Measurements from ENCODE around the gene LCNL1.

The LCNL1 gene

DNA sequence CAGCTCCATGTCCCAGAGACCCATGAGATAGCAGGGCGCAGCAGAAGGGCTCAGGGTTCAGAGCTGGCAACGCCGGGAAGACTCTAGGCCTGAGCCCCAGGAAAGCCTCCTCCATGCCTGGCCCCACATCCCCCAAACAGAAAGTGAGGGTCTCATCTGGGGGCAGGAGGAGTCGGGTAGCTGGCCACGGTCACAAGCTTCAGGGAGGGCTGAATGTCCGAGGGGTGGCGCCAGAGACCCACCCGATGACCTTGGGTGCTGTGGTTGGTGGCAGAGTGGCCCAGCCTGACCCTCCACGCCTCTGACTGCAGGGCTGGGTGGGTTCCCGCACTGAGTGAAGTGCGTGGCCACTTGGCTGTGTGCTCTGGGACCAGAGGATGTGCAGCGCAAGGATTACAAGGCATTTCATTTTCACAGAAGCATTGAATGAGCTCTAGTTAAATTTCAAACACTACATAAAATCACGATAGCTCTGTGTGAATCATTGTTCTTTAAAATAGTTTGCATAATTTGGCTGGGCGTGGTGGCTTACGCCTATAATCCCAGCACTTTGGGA lies 34.8 kb upstream of the LCNL1 start:
- peaks cover 2 to 8% (median 3%) of the 10 kb centered on the region in 3 donors for H3K36me3 ChIP-seq
- TF ChIP-seq, protein P1, sequence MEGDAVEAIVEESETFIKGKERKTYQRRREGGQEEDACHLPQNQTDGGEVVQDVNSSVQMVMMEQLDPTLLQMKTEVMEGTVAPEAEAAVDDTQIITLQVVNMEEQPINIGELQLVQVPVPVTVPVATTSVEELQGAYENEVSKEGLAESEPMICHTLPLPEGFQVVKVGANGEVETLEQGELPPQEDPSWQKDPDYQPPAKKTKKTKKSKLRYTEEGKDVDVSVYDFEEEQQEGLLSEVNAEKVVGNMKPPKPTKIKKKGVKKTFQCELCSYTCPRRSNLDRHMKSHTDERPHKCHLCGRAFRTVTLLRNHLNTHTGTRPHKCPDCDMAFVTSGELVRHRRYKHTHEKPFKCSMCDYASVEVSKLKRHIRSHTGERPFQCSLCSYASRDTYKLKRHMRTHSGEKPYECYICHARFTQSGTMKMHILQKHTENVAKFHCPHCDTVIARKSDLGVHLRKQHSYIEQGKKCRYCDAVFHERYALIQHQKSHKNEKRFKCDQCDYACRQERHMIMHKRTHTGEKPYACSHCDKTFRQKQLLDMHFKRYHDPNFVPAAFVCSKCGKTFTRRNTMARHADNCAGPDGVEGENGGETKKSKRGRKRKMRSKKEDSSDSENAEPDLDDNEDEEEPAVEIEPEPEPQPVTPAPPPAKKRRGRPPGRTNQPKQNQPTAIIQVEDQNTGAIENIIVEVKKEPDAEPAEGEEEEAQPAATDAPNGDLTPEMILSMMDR (IDR thresholded peaks at IDR 0.05), result peak; percentile 30 to 32
- no peaks in the 10 kb centered on the region for H3K9me3 ChIP-seq
- no peak for DNase-seq
- H3K4me3 ChIP-seq, result no peak overlapping the region
- intact Hi-C loops (cut with DNase I; ENCODE audit: low total_unique reads), result no loop called here
- H3K4me1 ChIP-seq, result peaks cover 0 to 47% (median 36%) of the 10 kb centered on the region in 4 donors
- no peak overlapping the region for H3K27ac ChIP-seq
- no peaks in the 10 kb centered on the region for H3K27me3 ChIP-seq

DNA sequence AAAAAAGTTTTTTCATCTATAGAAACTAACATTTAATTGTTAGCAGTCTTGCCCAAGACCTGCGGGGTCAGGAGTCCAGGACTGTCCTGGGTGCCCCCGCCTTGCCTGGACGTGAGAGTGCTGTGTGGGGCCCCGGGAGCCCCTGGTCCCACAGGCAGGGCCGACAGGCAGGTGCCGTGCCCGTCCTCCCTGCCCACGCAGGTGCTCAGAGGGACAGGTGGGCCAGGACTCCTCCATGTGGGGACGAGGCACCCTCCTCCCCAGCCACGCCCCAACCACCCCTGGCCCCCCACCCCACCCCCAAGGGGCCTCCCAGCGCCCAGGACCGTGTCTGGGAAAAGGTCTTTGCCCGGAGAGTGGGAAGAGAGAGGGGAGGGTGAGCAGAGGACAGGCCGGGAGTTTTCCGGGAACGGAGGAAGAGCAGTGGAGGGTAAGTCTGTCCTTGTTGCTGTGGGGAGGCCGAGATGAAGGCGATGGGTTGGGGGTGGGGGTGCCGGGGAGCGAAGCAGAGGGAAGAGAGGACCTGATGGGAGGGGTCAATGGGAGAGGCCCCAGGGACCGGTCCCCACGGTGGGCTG lies 33.5 kb upstream of the LCNL1 start:
- DNase-seq, result no peak
- no peaks in the 10 kb centered on the region for H3K36me3 ChIP-seq
- intact Hi-C loops (cut with DNase I; ENCODE audit: low total_unique reads), result no loop called here
- H3K27me3 ChIP-seq, result no peaks in the 10 kb centered on the region
- TF ChIP-seq, protein P1 (IDR thresholded peaks at IDR 0.05), result no peak
- H3K4me1 ChIP-seq, result peaks cover 0 to 39% (median 29%) of the 10 kb centered on the region in 4 donors
- peak overlapping the region; percentile 86 to 89 for H3K27ac ChIP-seq
- peak overlapping the region; percentile 61 to 93 for H3K4me3 ChIP-seq
- H3K9me3 ChIP-seq, result no peaks in the 10 kb centered on the region

DNA sequence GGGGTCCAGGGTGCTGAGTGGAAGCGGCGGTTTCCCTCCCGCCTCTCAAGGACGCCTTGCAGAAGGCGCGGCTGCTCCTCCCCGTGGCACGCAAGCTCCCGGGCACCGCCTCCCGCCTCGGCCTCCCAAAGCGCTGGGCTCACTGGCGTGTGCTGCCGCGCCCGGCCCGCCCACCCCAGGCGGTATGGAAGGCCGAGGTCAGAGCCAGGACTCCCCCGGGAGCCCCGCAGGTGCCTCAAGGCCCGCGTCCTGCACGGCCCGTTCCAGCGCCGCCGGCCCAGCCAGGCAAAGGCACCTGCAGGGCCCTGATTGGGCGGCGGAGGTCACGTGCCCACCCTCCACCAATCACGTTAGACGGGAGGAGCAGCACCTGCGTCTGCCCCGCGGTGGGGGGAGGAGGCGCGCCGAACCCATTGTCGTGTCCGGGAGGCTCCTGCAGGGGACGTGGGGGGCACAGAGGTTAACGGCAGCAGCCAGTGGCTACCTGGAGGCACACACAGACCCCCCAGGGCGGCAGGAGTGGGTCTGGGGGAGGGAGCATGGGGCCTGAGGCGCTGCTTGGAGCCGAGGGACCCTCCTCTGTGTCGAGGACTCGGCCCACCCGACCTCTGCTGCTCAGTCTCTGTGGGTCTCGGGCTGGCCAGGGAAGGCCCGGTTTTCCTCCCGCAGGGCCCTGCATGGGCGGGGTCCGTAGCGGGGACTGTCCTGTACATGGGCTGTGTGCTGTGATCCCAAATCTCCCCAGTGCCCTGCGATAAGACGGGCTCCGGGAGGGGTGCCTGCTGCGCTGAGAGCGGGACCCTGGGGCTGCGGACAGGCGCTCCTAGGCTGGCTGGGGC lies 32.8 kb upstream of the LCNL1 start:
- H3K9me3 ChIP-seq, result no peaks in the 10 kb centered on the region
- peak; percentile 89 to 97 for DNase-seq
- peak overlapping the region; percentile 61 to 93 for H3K4me3 ChIP-seq
- intact Hi-C loops (cut with DNase I; ENCODE audit: low total_unique reads), result loop anchor here (5.0 kb wide), 2 partner anchors 37 to 77 kb away; partner anchors contain the start of gene ABCA2
- TF ChIP-seq, protein P1 (IDR thresholded peaks at IDR 0.05), result peak; percentile 11 to 30
- H3K36me3 ChIP-seq, result no peaks in the 10 kb centered on the region
- H3K4me1 ChIP-seq, result peaks cover 0 to 35% (median 26%) of the 10 kb centered on the region in 4 donors
- no peaks in the 10 kb centered on the region for H3K27me3 ChIP-seq
- H3K27ac ChIP-seq, result peak overlapping the region; percentile 86 to 89

DNA sequence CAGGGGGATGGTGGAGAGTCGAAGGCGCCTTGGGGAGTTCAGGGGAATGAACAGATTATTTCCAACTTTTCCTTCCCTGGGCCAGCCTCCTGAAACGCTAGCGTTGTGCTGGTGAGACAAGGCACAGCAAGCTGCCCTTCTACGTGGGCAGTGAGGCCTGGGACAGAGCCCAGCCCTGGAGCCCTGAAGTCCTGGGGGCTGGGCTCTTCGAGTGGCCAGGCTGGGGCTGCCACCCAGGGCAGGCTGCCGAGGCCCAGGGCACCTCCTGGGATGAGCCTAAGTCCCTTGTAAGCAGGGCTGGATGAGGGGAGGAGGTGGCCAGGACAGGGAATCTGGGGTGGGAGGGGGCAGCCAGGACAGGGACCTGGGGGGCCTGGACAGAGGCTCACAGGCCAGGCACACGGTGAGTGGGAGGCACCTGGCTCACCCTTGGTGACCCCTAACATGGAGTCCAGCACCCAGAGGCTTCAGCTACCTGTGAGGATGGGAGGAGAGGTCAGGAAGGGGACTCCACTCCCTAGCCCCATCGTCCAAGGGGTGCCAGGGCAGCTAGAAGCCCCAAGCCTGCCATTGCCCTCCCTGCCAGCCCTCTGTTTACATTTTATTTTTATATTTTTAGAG lies 32.0 kb upstream of the LCNL1 start:
- intact Hi-C loops (cut with DNase I; ENCODE audit: low total_unique reads), result loop anchor here (5.0 kb wide), 2 partner anchors 37 to 77 kb away; partner anchors contain the start of gene ABCA2
- TF ChIP-seq, protein P1 (IDR thresholded peaks at IDR 0.05), result no peak
- no peaks in the 10 kb centered on the region for H3K9me3 ChIP-seq
- peak overlapping the region; percentile 86 to 89 for H3K27ac ChIP-seq
- DNase-seq, result no peak
- no peaks in the 10 kb centered on the region for H3K27me3 ChIP-seq
- H3K4me1 ChIP-seq, result peaks cover 0 to 35% (median 26%) of the 10 kb centered on the region in 4 donors
- H3K4me3 ChIP-seq, result peak overlapping the region; percentile 61 to 93
- H3K36me3 ChIP-seq, result no peaks in the 10 kb centered on the region

DNA sequence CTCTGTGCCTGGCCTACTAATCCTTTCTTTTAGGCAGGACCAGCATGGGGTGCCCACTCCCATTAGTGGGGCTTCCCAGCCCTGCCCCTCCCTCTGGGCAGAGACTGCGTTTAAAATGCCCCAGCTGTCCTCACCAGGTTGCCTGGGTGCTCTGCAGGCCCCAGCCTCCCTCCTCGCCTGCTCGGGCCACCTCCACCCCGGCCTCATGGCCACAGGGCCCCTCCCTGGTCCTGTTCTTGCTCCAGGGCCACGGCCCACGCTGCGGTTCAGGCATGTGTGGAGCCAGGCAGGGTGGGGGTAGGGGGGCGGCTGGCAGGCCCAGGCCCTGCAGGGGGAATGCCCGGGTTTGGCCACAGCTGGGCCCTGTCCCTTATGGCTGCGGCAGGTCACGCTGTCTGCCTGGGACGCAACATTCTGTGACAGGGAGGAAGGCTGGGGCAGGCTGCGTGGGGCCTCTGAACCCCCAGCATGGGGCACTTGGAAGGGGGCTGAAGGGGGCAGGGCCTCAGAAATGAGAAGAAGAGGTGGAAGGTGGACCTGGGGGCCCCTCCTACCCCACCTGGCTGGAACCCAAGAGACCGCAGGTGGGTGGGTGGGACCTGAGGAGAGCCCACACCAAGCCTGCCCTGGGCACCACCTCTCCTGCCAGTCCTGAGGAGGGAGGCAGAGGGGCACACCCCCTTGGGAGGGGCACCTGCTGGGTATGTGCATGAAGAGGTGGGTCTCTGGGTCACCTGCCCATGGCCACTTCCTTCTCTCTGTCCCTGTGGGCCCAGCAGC lies 31.1 kb upstream of the LCNL1 start, which contains the start of gene LCN12:
TSS of gene LCN12 (plus strand) at position 733 of the 780 bp plus-strand sequence. CDS start 55 bp downstream, outside the sequence.
- no peak within 1 kb of the TSS for H3K4me3 ChIP-seq
- no peaks in the 10 kb centered on the region for H3K9me3 ChIP-seq
- no peaks in the 10 kb centered on the region for H3K27me3 ChIP-seq
- no peaks in the 10 kb centered on the region for H3K36me3 ChIP-seq
- H3K4me1 ChIP-seq, result peaks cover 0 to 31% (median 25%) of the 10 kb centered on the region in 4 donors
- peak within 1 kb of the TSS in 1 of 2 donors; percentile 86 for H3K27ac ChIP-seq
- no peak for DNase-seq
- intact Hi-C loops (cut with DNase I; ENCODE audit: low total_unique reads), result loop anchor here (5.0 kb wide), 2 partner anchors 36 to 76 kb away; partner anchors contain the start of gene ABCA2
- TF ChIP-seq, protein P1 (IDR thresholded peaks at IDR 0.05), result no peak
